Smooth muscle cell (in vitro differentiated cells): ENCODE results near the gene SYT3. TPM values are rescaled to one million over a fixed set of nuclear protein-coding genes. Genes with fewer than 3 reads are reported as not detected.

Experiments used
- DNase-seq: peaks from one replicate; lab custom pipeline; 2025; ENCODE audit not compliant: unreplicated experiment; lab: John Stamatoyannopoulos, UW
- H2AFZ ChIP-seq: fragments of 200-600 bp; sonication (generic); 2 replicates; pipeline ENCODE4 v1.6.0; 2016; ENCODE audit warnings: antibody characterized with exemption, low read depth, mild to moderate bottlenecking
- H3F3A ChIP-seq: fragments of 200-600 bp; sonication (generic); 2 replicates; pipeline ENCODE4 v1.6.0; 2017; ENCODE audit warnings: antibody characterized with exemption, low read depth
- H3K27ac ChIP-seq: fragments of 200-600 bp; sonication (generic); 2 replicates; pipeline ENCODE4 v1.5.1; 2016; ENCODE audit warnings: low read depth, mild to moderate bottlenecking
- H3K27me3 ChIP-seq: fragments of 200-600 bp; sonication (generic); 2 replicates; pipeline ENCODE4 v1.6.1; 2016; ENCODE audit warnings: low read depth, mild to moderate bottlenecking
- H3K36me3 ChIP-seq: fragments of 200-600 bp; sonication (generic); 2 replicates; pipeline ENCODE4 v1.5.1; 2016; ENCODE audit warnings: low read depth
- H3K4me1 ChIP-seq: fragments of 200-600 bp; sonication (generic); 2 replicates; pipeline ENCODE4 v1.5.1; 2016; ENCODE audit warnings: low read depth
- H3K4me2 ChIP-seq: fragments of 200-600 bp; sonication (generic); 2 replicates; pipeline ENCODE4 v1.6.0; 2016; ENCODE audit warnings: mild to moderate bottlenecking
- H3K4me3 ChIP-seq: fragments of 200-600 bp; sonication (generic); 2 replicates; pipeline ENCODE4 v1.5.1; 2016; ENCODE audit warnings: mild to moderate bottlenecking
- H3K79me2 ChIP-seq: fragments of 200-600 bp; sonication (generic); 2 replicates; pipeline ENCODE4 v1.6.0; 2016; ENCODE audit warnings: low read depth, mild to moderate bottlenecking
- H3K9ac ChIP-seq: fragments of 200-600 bp; sonication (generic); 2 replicates; pipeline ENCODE4 v1.6.0; 2016; ENCODE audit warnings: low read depth
- H3K9me3 ChIP-seq: fragments of 200-600 bp; sonication (generic); replicated peaks from 2 replicates; pipeline ENCODE4 v1.5.1; 2016; ENCODE audit warnings: low read depth
- H4K20me1 ChIP-seq: fragments of 200-600 bp; sonication (generic); 2 replicates; pipeline ENCODE4 v1.6.0; 2016; ENCODE audit warnings: low read depth
- WGBS: methylation state at CpG from one replicate; pipeline ENCODE4 v1.1.7; 2016; ENCODE audit warnings: low lambda C conversion rate; 5-methylcytosine and 5-hydroxymethylcytosine counted together
- polyA plus RNA-seq: library from polyadenylated mRNA; unstranded; fragments of >200 nt; fragmentation: Nextera tagmentation; extraction: Ambion mirVana; gene quantifications from 2 replicates; pipeline ENCODE4 v1.2.1, GENCODE V29; 2016
- total RNA-seq: library from RNA; depleted of rRNA; stranded (reverse); fragments of >200 nt; gene quantifications from 2 replicates; pipeline ENCODE4 v1.2.3, GENCODE V29; 2014
- TF ChIP-seq, protein P1 (sequence below): fragments of 200-600 bp; sonication (generic); IDR thresholded peaks from 2 replicates; pipeline ENCODE4 v1.5.1; 2017; ENCODE audit warnings: borderline replicate concordance, mild to moderate bottlenecking, antibody characterized with exemption; ENCODE audit not compliant: insufficient read depth, poor library complexity, severe bottlenecking

Gene SYT3
- total and polyA plus RNA-seq, 2 experiments from 2014 or later = 0.13 to 1.8 TPM

DNA sequence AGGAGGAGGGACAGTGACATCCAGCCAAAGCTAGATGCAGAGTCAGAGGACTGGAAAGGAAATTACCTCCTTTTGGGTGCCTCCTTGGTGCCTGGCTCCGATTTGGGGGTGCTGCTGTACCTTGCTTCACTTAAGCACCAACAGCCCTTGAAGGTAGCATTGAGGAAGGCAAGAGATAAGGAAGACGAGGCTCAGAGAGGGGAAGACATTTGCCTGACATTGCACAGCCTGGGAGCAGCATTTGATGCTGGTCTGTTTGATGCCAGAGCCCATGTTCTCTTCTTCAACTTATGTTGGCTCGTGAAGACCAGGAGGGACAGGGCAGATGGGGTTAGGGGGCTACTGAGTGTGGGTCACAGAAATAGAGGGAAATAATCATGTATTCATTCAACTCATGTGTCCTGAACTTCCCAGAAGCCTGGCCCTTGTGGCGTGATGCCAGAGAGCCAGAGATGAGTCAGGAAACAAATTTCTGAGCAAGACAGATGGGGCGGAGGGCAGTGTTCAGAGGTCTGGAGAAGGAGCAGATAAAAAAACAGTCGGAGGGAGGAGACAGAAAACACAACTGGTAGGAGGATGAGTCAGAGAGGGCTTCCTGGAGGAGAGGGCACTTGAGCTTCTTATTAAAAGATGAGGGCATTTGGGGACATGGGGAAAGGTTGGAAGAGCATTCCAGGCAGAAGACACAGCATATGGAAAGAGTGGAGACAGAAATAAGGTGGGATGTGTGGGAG lies 6.6 kb upstream of the SYT3 start:
- DNase-seq = no peak
- no peaks in the 10 kb centered on the region for H4K20me1 ChIP-seq
- H3K9ac ChIP-seq = no peak overlapping the region
- no peaks in the 10 kb centered on the region for H3K9me3 ChIP-seq
- no peak overlapping the region for H3K4me3 ChIP-seq
- WGBS = 40% methylated on average over 6 of the region's 6 CpGs
- no peaks in the 10 kb centered on the region for H3K27me3 ChIP-seq
- no peak overlapping the region for H3K27ac ChIP-seq
- H3F3A ChIP-seq = no peaks in the 10 kb centered on the region
- H2AFZ ChIP-seq = no peak overlapping the region
- H3K36me3 ChIP-seq = no peaks in the 10 kb centered on the region
- H3K4me1 ChIP-seq = no peaks in the 10 kb centered on the region
- H3K79me2 ChIP-seq = no peaks in the 10 kb centered on the region
- no peak overlapping the region for H3K4me2 ChIP-seq
- TF ChIP-seq, protein P1, sequence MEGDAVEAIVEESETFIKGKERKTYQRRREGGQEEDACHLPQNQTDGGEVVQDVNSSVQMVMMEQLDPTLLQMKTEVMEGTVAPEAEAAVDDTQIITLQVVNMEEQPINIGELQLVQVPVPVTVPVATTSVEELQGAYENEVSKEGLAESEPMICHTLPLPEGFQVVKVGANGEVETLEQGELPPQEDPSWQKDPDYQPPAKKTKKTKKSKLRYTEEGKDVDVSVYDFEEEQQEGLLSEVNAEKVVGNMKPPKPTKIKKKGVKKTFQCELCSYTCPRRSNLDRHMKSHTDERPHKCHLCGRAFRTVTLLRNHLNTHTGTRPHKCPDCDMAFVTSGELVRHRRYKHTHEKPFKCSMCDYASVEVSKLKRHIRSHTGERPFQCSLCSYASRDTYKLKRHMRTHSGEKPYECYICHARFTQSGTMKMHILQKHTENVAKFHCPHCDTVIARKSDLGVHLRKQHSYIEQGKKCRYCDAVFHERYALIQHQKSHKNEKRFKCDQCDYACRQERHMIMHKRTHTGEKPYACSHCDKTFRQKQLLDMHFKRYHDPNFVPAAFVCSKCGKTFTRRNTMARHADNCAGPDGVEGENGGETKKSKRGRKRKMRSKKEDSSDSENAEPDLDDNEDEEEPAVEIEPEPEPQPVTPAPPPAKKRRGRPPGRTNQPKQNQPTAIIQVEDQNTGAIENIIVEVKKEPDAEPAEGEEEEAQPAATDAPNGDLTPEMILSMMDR = no peak

DNA sequence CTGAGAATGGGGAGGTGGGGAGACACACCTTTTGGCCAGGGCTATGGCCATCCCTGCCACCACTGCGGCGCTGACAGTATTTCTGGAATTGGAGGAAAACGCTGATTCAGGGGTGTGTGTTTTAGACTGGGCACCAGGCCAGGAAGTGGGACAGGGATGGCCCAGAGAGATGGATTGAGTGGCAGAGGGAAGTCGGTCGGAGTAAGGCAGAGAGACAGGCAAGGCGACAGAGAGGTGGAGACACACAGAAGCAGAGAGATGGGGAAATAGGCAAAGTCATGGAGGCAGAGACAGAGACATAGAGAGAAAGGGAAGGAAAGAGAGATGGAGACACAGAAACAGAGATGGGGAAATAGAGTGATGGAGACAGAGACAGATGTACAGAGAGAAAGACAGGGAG lies 5.4 kb upstream of the SYT3 start:
- Histone ChIP-seq H3K79me2 (no peaks in the 10 kb centered on the region), H3F3A (no peaks in the 10 kb centered on the region), H3K27ac (no peak overlapping the region), H3K4me1 (no peaks in the 10 kb centered on the region), H3K4me2 (no peak overlapping the region), H4K20me1 (no peaks in the 10 kb centered on the region), H3K36me3 (no peaks in the 10 kb centered on the region), H3K9ac (no peak overlapping the region), H2AFZ (no peak overlapping the region), H3K27me3 (no peaks in the 10 kb centered on the region), H3K4me3 (no peak overlapping the region), H3K9me3 (no peaks in the 10 kb centered on the region)
- no peak for DNase-seq
- WGBS = 80% methylated on average over 6 of the region's 6 CpGs
- TF ChIP-seq, protein P1 = no peak

DNA sequence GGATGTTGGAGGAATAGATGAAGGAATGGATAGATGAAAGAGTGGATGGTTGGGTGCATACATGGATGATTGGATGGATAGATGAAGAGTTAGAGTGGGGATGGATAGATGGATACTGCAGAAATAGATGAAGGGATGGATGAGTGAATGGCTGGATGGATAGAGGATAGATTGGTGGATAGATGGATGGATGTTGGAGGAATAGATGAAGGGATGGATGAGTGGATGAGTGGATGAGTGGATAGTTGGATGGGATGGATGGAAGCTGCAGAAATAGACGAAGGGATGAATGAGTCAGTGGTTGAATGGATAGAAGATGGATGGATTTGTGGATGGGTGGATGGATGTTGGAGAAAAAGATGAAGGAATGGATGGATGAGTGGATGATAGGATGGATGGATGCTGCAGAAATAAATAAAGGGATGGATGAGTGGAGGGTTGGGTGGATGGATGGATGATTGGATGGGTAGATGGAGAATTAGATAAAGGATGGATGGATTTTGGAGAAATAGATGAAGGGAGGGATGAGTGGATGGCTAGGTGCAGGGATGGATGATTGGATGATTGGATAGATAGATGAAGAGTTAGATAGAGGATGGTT lies 4.7 kb upstream of the SYT3 start:
- no peak for DNase-seq
- no peak overlapping the region for H3K27ac ChIP-seq
- no peaks in the 10 kb centered on the region for H3K4me1 ChIP-seq
- 21% methylated on average over 1 of the region's 1 CpG for WGBS
- no peak overlapping the region for H3K4me2 ChIP-seq
- no peak overlapping the region for H3K4me3 ChIP-seq
- H3K9me3 ChIP-seq = no peaks in the 10 kb centered on the region
- H3K9ac ChIP-seq = no peak overlapping the region
- H2AFZ ChIP-seq = no peak overlapping the region
- TF ChIP-seq, protein P1 = no peak
- no peaks in the 10 kb centered on the region for H3K79me2 ChIP-seq
- H3K36me3 ChIP-seq = no peaks in the 10 kb centered on the region
- H3K27me3 ChIP-seq = no peaks in the 10 kb centered on the region
- no peaks in the 10 kb centered on the region for H3F3A ChIP-seq
- H4K20me1 ChIP-seq = no peaks in the 10 kb centered on the region

DNA sequence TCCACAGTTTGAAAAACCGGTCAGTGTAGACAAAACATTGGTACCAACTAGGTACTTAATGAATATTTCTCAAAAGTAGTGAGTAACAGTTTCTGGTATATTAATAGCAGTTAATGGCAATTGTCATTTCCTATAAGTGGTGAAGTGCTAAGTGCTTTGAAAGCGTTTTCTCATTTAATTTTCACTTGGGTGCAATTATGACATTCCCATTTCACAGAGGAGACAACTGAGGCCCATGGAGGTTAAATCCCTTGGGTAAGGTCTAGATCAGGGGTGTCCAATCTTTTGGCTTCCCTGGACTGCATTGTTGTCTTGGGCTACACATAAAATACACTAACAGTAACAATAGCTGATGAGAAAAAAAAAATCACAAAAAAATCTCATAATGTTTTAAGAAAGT lies 687 bp upstream of the SYT3 start:
- peak overlapping the region; percentile 92 for H3K4me2 ChIP-seq
- DNase-seq = no peak
- H3F3A ChIP-seq = no peaks in the 10 kb centered on the region
- H3K9ac ChIP-seq = no peak overlapping the region
- no peak overlapping the region for H2AFZ ChIP-seq
- H3K79me2 ChIP-seq = no peaks in the 10 kb centered on the region
- no peaks in the 10 kb centered on the region for H3K4me1 ChIP-seq
- H3K27ac ChIP-seq = no peak overlapping the region
- no peaks in the 10 kb centered on the region for H3K36me3 ChIP-seq
- 90% methylated on average over 2 of the region's 2 CpGs for WGBS
- H3K9me3 ChIP-seq = no peaks in the 10 kb centered on the region
- TF ChIP-seq, protein P1 = no peak
- H3K4me3 ChIP-seq = peak overlapping the region; percentile 59
- peaks cover 25% of the 10 kb centered on the region for H3K27me3 ChIP-seq
- no peaks in the 10 kb centered on the region for H4K20me1 ChIP-seq
